DND-41 (cell line): Measurements from ENCODE around the gene TMUB2.

ENCODE experiments used
- CTCF ChIP-seq: IDR thresholded peaks from 2 replicates; pipeline ENCODE4 v1.5.1; 2012; ENCODE audit warnings: borderline replicate concordance, low read length, moderate library complexity, mild to moderate bottlenecking; ENCODE audit not compliant: poor library complexity, severe bottlenecking; ENCODE audit errors: extremely low read depth
- EZH2 ChIP-seq: IDR thresholded peaks from 3 replicates; pipeline ENCODE4 v1.6.1; 2012; ENCODE audit warnings: borderline replicate concordance, low read depth, mild to moderate bottlenecking, moderate library complexity, low read length, inconsistent platforms; ENCODE audit not compliant: severe bottlenecking

GRCh38 chr17:44152875-44153274 lies 33.9 kb upstream of the TMUB2 start:
- TF ChIP-seq CTCF (no peak), EZH2 (no peak)
